Ishikawa (cell line): Measurements from ENCODE around the gene ANKRD34A.

Experiments used
- CEBPB ChIP-seq: IDR thresholded peaks from 2 replicates; pipeline ENCODE4 v1.6.1; 2012
- CREB1 ChIP-seq: IDR thresholded peaks from 2 replicates; pipeline ENCODE4 v1.6.1; 2012; ENCODE audit warnings: low read depth
- EGR1 ChIP-seq: IDR thresholded peaks from 2 replicates; pipeline ENCODE4 v1.6.1; 2012
- EP300 ChIP-seq: IDR thresholded peaks from 2 replicates; pipeline ENCODE4 v1.6.1; 2012; ENCODE audit warnings: borderline replicate concordance
- FOXM1 ChIP-seq: IDR thresholded peaks from 2 replicates; pipeline ENCODE4 v1.6.1; 2012; ENCODE audit warnings: low read depth, borderline replicate concordance
- NFIC ChIP-seq: IDR thresholded peaks from 2 replicates; pipeline ENCODE4 v1.6.1; 2012
- RAD21 ChIP-seq: IDR thresholded peaks from 2 replicates; pipeline ENCODE4 v1.6.1; 2012; ENCODE audit warnings: low read depth
- TAF1 ChIP-seq: IDR thresholded peaks from 2 replicates; pipeline ENCODE4 v1.6.1; 2012; ENCODE audit warnings: low read depth, mild to moderate bottlenecking
- TCF12 ChIP-seq: IDR thresholded peaks from 2 replicates; pipeline ENCODE4 v1.6.1; 2012; ENCODE audit warnings: low read depth
- TEAD4 ChIP-seq: IDR thresholded peaks from 2 replicates; pipeline ENCODE4 v1.6.1; 2012
- YY1 ChIP-seq: IDR thresholded peaks from 2 replicates; pipeline ENCODE4 v1.6.1; 2012; ENCODE audit warnings: low read depth
- ZBTB7A ChIP-seq: IDR thresholded peaks from 2 replicates; pipeline ENCODE4 v1.6.1; 2012; ENCODE audit warnings: low read depth
- TF ChIP-seq, protein P1 (sequence below): IDR thresholded peaks from 2 replicates; pipeline ENCODE4 v1.6.1; 2012; ENCODE audit warnings: low read depth, mild to moderate bottlenecking
- TF ChIP-seq, protein P2 (sequence below): IDR thresholded peaks from 2 replicates; pipeline ENCODE4 v1.6.1; 2012
- TF ChIP-seq, protein P3 (sequence below): IDR thresholded peaks from 2 replicates; pipeline ENCODE4 v1.6.1; 2012

The ANKRD34A gene

DNA sequence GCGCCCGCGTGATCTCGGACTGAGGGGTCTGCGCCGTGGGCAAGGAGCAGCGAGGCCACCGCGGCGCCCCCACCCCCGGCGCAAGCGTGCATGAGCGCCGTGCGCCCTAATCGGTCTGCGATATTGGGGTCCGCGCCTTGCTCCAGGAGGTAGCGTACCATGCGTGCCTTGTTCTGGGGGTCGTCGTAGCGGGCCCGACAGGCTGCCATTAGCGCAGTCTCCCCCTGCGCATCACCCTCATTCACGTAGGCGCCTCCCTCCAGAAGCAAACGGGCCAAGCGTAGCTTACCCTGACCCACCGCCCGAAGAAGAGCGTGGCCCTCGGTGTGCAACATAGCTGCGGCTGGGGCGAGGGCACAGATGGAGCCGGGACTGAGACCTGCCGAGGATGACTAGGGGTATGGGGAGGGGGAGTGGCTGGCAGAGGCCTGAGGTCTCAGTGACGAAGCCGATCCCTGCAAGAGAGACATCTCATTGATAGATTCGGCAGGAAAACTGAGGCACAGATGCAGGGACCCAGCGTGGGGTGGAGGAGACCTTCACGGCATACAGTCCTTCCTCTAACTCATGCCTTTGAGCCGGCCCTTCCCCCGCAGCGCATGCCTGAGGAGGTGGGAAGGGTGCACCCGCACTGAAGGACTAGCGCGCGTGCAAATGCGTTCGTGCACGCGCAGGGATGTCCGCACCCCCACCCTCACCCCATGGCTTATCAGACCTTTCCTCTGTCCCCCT is 2.8 kb downstream of the ANKRD34A start:
- no peak for TF ChIP-seq FOXM1
- TF ChIP-seq TAF1: no peak
- TF ChIP-seq YY1: no peak
- no peak for TF ChIP-seq TEAD4
- TF ChIP-seq CEBPB: no peak
- TF ChIP-seq EP300: no peak
- TF ChIP-seq ZBTB7A: no peak

DNA sequence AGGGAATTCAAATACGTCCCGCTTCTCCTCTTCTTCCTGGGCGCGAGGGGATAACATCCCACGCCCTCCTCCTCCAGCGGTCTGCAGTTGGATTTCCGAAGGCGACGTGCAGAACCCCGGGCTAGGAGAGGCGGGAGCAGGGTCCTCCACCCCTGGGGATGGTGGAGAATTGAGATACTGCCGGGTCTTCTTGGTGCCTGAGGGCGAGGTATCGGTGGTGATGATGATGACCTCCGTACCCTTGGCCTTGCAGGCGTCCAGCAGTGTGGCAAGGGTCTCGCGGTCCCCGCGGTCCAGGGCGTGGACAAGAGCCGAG is 3.3 kb downstream of the ANKRD34A start:
- TF ChIP-seq FOXM1 (no peak), ZBTB7A (no peak), TAF1 (no peak), CEBPB (no peak), NFIC (no peak), CREB1 (no peak), YY1 (no peak), EGR1 (no peak), TCF12 (no peak), EP300 (no peak), RAD21 (no peak)
- TF ChIP-seq, protein P1, sequence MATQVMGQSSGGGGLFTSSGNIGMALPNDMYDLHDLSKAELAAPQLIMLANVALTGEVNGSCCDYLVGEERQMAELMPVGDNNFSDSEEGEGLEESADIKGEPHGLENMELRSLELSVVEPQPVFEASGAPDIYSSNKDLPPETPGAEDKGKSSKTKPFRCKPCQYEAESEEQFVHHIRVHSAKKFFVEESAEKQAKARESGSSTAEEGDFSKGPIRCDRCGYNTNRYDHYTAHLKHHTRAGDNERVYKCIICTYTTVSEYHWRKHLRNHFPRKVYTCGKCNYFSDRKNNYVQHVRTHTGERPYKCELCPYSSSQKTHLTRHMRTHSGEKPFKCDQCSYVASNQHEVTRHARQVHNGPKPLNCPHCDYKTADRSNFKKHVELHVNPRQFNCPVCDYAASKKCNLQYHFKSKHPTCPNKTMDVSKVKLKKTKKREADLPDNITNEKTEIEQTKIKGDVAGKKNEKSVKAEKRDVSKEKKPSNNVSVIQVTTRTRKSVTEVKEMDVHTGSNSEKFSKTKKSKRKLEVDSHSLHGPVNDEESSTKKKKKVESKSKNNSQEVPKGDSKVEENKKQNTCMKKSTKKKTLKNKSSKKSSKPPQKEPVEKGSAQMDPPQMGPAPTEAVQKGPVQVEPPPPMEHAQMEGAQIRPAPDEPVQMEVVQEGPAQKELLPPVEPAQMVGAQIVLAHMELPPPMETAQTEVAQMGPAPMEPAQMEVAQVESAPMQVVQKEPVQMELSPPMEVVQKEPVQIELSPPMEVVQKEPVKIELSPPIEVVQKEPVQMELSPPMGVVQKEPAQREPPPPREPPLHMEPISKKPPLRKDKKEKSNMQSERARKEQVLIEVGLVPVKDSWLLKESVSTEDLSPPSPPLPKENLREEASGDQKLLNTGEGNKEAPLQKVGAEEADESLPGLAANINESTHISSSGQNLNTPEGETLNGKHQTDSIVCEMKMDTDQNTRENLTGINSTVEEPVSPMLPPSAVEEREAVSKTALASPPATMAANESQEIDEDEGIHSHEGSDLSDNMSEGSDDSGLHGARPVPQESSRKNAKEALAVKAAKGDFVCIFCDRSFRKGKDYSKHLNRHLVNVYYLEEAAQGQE: no peak
- TF ChIP-seq, protein P2, sequence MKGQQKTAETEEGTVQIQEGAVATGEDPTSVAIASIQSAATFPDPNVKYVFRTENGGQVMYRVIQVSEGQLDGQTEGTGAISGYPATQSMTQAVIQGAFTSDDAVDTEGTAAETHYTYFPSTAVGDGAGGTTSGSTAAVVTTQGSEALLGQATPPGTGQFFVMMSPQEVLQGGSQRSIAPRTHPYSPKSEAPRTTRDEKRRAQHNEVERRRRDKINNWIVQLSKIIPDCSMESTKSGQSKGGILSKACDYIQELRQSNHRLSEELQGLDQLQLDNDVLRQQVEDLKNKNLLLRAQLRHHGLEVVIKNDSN: no peak
- TF ChIP-seq, protein P3, sequence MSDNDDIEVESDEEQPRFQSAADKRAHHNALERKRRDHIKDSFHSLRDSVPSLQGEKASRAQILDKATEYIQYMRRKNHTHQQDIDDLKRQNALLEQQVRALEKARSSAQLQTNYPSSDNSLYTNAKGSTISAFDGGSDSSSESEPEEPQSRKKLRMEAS: no peak

DNA sequence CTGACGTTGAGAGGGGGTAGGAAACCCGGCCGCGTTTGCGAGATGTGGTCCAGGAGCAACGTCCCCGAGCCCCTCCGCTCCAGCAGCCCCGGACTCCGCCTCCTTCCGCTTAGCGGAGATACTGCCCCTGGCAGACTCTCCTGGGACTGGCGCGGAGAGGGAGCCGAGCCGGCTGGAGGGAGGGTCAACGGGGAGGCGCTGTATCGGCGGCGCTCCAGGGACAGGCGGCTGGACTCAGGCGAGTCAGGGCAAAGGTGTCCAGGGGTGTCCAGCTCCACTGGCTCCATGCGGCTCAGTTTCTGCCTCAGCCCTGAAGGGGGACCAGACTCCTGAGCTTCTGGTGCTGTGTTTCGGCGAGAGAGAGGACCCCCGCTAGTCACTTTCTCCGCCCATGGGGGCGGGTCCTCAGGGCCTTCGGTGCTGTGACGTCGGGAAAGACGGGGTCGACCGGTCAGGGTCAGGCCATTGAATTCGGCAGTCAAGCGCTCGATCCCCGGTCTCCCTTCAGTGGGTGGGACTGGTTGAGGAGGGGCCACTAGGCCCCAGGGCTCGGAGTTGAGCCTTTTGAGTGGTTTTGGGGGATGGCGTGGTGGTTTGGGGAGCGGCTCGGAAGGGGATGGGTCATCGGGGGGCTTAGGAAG is 3.8 kb downstream of the ANKRD34A start:
- TF ChIP-seq, protein P3: peak; percentile 64
- TF ChIP-seq CREB1 (no peak), EGR1 (no peak), TAF1 (peak; percentile 50; the same call in 1 of the 2 replicates), TEAD4 (no peak), EP300 (peak; percentile 20; the same call in 1 of the 2 replicates), CEBPB (no peak), TCF12 (0 out of 2 replicates have a peak, but pooled peaks have one; percentile 31), FOXM1 (no peak), RAD21 (no peak), NFIC (no peak), YY1 (0 out of 2 replicates have a peak, but pooled peaks have one; percentile 19), ZBTB7A (no peak)
- TF ChIP-seq, protein P2: no peak
- TF ChIP-seq, protein P1: no peak

DNA sequence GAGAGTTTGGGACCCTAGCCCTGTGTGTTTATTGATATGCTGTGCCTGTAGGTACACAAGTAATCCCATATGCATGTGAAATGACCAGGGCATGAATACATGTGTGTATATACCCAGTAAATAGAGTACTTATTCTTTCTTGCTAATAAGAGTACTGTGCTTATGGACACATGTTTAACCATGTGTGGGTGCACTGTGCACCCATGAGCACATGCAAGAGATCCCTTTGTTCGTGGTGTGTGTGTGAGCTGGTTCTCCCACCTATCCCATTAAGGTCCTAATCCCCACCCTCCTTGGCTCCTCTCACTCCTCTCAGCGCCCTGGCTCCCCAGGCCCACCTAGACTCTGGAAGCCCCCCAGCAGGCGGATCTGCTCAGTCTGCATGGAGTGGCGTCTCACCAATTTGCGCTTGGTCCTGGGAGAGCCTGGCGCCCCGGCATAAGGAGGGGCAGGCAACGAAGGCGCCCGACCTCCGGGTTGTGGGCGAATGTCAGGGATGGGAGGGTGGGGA is 4.4 kb downstream of the ANKRD34A start:
- TF ChIP-seq RAD21: no peak
- no peak for TF ChIP-seq EGR1
- TF ChIP-seq YY1: no peak
- TF ChIP-seq TCF12: no peak
- TF ChIP-seq CEBPB: no peak
- TF ChIP-seq, protein P1: no peak
- no peak for TF ChIP-seq TAF1
- no peak for TF ChIP-seq EP300
- TF ChIP-seq CREB1: no peak
- TF ChIP-seq, protein P3: no peak
- TF ChIP-seq, protein P2: no peak
- TF ChIP-seq NFIC: no peak
- TF ChIP-seq ZBTB7A: no peak
- no peak for TF ChIP-seq TEAD4
- TF ChIP-seq FOXM1: no peak
